G401.6 (cell line): ENCODE data around the gene CD84.
"Not testable (repeated sequence)": the region's sequence is repeated elsewhere in the genome, so short reads cannot be mapped to it uniquely, and the experiment has no call there.

Experiments used
- FAIRE-seq: peaks from 2 replicates; lab custom pipeline; 2012; peaks lifted over from hg19 to GRCh38; lab: Jason Lieb, UNC

CD84 gene

DNA sequence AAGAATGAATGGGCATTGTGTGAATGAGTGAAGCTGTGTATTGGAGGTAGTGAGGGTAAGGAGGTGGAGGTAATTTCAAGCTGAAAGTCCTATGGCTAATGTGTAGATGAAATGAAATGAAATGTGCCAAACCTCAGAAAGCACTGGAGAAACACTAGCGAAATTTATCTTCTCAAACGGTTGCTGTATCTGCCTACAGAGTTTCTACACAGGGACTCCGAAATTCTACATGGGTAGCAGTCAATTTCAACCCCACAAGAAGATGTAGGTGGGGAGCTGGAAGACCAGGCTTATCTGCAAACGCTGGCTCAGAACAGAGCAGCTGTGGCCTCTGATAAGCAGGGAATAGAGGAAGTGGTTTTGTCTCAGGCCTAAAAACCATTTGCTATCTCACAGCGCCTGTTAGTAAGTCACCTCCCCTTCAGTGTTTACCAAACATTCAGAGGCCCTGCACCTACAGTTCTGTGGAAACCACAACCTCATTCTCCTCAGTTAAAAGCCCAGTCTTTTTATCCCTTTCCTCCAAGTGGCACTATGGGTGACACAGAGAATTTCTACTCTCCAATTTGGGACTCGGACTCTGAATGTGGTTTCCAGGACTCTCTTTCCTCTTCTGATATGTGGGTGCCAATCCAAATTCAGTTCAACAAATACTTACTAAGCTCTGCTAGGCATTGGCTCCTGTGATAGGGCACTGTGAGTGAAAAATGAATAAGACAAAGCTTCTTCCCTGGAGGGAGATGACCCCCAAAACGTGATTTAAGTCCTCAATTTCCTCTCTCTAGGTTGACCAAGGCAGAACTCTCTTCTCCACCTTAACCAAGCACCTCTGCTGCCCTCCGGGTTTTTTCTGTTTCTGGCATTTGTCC lies 39.1 kb downstream of the CD84 start:
- FAIRE-seq: no peak

DNA sequence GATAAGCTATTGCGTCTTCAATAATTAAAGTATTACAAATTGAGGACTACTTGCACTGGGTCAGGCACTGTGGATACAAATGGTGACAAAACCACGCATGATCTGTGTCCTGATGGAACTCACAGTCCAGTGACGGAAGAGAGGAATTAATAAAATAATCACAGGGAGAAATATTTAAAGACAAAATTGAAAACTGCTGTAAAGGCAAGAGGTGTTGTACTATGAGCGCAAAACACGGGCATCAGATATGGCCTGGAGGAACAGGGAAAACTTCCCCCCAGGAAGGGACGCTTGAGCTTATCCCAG lies 39.7 kb downstream of the CD84 start:
- FAIRE-seq: no peak

- no peak for FAIRE-seq
Measured at GRCh38 chr1:160538985-160539651, 40.2 kb downstream of the CD84 start.

DNA sequence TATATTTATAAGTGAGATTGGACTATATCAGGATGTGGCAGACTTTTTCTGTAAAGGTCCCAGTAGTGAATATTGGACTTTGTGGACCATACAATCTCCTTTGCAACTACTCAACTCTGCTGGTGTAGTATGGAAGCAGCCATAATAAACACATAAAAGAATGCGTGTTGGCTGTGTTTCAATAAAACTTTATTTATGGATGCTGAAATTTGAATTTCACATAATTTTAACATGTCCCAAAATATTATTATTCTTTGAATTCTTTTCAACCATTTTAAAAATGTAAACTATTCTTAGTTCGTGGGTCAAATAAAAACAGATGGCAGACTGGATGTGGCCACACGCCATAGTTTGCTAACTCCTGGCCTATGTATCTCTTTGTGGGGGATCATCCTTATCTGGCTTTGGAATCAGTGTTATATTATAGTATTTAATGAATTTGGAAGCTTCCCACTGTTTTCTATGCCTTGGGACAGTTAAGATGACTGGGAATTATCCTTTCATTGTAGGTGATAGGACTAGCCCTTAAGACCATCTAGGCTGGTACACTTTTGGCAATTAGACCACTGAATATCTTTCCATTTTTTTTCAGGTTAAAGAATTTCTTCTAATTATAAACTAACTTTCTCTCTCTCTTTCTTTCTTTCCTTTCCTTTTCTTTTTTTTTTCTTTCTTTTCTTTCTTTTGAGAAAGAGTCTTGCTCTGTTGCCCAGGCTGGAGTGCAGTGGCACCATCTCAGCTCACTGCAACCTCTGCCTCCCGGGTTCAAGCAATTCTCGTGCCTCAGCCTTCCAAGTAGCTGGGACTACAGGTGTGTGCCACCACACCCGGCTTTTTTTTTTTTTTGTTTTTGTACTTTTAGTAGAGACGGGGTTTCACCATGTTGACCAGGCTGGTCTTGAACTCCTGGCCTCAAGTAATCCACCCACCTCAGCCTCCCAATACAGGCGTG lies 41.3 kb downstream of the CD84 start:
- no peak for FAIRE-seq

- no peak for FAIRE-seq
Measured at GRCh38 chr1:160534823-160535605, 44.3 kb downstream of the CD84 start.

DNA sequence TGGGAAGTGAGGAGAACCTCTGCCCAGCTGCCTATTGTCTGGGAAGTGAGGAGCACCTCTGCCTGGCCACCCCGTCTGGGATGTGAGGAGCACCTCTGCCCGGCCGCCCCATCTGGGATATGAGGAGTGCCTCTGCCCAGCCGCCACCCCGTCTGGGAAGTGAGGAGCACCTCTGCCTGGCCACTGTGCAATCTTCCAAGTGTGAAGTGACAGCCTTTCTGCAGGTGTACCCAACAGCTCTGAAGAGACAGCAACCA lies 46.8 kb downstream of the CD84 start:
- FAIRE-seq: not testable (repeated sequence)

GRCh38 chr1:160531809-160532556 lies 47.3 kb downstream of the CD84 start:
- not testable (repeated sequence) for FAIRE-seq

GRCh38 chr1:160529401-160529952 lies 49.8 kb downstream of the CD84 start:
- not testable (repeated sequence) for FAIRE-seq

DNA sequence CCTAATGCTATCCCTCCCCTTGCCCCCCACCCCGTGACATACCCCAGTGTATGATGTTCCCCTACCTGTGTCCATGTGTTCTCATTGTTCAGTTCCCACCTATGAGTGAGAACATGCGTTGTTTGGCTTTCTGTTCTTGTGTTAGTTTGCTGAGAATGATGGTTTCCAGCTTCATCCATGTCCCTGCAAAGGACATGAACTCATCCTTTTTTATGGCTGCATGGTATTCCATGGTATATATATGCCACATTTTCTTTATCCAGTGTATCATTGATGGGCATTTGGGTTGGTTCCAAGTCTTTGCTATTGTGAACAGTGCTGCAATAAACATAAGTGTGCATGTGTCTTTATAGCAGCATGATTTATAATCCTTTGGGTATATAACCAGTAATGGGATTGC lies 55.5 kb downstream of the CD84 start:
- FAIRE-seq: not testable (repeated sequence)

- FAIRE-seq: no peak
Measured at GRCh38 chr1:160522622-160523345, 56.5 kb downstream of the CD84 start, which contains the start of gene SLAMF6. TSS of gene SLAMF6 (minus strand) at chr1:160523255. CDS start at chr1:160523192, 63 bp downstream.

DNA sequence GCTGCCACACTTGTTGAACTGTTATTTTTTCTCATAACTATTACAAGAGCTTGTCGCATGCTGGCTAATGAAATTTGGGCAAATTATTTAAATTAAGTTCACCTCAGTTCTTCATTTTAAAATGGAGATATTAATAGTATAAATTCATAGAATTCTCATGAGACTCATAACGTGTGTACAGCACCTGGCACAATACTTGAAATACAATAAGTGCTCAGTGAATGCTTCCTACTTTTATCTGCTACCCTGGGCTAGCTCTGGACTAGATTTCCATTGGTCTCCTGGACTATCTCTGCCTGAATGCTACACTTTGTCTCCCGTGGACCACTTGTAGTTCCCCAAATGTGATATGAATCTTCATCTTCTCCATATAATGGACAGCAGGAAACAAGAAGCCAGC lies 57.2 kb downstream of the CD84 start:
- no peak for FAIRE-seq

GRCh38 chr1:160521554-160521953 lies 57.7 kb downstream of the CD84 start:
- FAIRE-seq: no peak

- no peak for FAIRE-seq
Measured at GRCh38 chr1:160520999-160521398, 58.3 kb downstream of the CD84 start.

- FAIRE-seq: no peak
Measured at GRCh38 chr1:160520582-160520981, 58.7 kb downstream of the CD84 start.

- no peak for FAIRE-seq
Measured at GRCh38 chr1:160519642-160520435, 59.5 kb downstream of the CD84 start.

GRCh38 chr1:160517519-160517918 lies 61.8 kb downstream of the CD84 start:
- FAIRE-seq: not testable (repeated sequence)

DNA sequence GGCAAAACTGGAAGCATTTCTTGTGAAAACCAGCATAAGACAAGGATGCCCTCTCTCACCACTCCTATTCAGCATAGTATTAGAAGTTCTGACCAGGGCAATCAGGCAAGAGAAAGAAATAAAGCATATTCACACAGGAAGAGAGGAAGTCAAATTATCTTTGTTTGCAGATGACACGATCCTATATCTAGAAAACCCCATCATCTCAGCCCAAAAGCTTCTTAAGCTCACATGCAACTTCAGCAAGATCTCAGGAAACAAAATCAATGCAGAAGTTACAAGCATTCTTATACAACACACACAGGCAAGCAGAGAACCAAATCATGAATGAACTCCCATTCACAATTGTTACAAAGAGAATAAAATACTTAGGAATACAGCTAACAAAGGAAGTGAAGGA lies 63.4 kb downstream of the CD84 start:
- not testable (repeated sequence) for FAIRE-seq

- no peak for FAIRE-seq
Measured at GRCh38 chr1:160504651-160505050, 74.6 kb downstream of the CD84 start.

DNA sequence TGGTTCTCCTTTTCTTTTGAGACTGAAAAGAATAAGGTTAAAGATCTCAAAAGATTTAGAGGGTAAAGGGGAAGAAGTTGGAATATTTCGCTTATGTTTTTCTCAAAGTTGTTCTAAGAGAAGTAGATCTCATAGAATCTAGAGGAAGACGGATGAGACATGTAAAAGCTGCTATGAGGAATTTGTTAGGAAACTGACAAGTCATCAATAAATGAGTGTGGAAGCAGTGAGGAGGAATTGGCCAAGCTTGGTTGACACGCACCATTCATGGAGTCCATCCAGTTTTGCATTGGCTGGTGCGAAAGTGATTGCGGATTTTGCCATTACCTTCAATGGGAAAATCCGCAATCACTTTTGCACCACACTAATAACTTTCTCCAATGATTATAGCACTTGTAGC lies 76.2 kb downstream of the CD84 start:
- no peak for FAIRE-seq
